Keratinocyte (primary cell): Measurements from ENCODE around the gene RBM25. TPM values are rescaled to one million over a fixed set of nuclear protein-coding genes. Genes with fewer than 3 reads are reported as not detected.
"Not testable (repeated sequence)": the region's sequence is repeated elsewhere in the genome, so short reads cannot be mapped to it uniquely, and the experiment has no call there.

ENCODE experiments used
- DNase-seq: peaks from one replicate; pipeline ENCODE4 v3.0.0-alpha.2; 2011; ENCODE audit warnings: low read depth, missing footprints, low spot score
- FAIRE-seq: peaks from 2 replicates; lab custom pipeline; 2011; peaks lifted over from hg19 to GRCh38; lab: Jason Lieb, UNC
- H2AFZ ChIP-seq: 2 replicates; pipeline ENCODE4 v1.6.0; 2012; ENCODE audit warnings: low read length, control low read depth, inconsistent platforms; ENCODE audit not compliant: control insufficient read depth
- H3K27ac ChIP-seq: 2 replicates; pipeline ENCODE4 v1.5.1; 2011; ENCODE audit warnings: low read length; ENCODE audit not compliant: control insufficient read depth, insufficient read depth
- H3K27me3 ChIP-seq: 3 replicates; pipeline ENCODE4 v1.6.0; 2011; ENCODE audit warnings: low read length; ENCODE audit not compliant: control insufficient read depth, insufficient read depth; ENCODE audit errors: extremely low read depth
- H3K36me3 ChIP-seq, 2 experiments: 2 replicates in 1 of 2; 3 replicates in 1 of 2; pipeline ENCODE4 v1.5.1; 2011; ENCODE audit warnings: low read length in 2 of 2, mild to moderate bottlenecking in 1 of 2; ENCODE audit not compliant: control insufficient read depth in 2 of 2, insufficient read depth in 2 of 2; ENCODE audit errors: extremely low read depth in 1 of 2
- H3K4me1 ChIP-seq: 3 replicates; pipeline ENCODE4 v1.5.1; 2011; ENCODE audit warnings: low read length; ENCODE audit not compliant: control insufficient read depth, insufficient read depth; ENCODE audit errors: extremely low read depth
- H3K4me2 ChIP-seq: 3 replicates; pipeline ENCODE4 v1.6.0; 2011; ENCODE audit warnings: low read depth, low read length; ENCODE audit not compliant: control insufficient read depth, insufficient read depth; ENCODE audit errors: extremely low read depth
- H3K4me3 ChIP-seq, 3 experiments: fragments of 200-600 bp in 1 of 3; sonication (generic) in 1 of 3; 2 replicates in 2 of 3; 3 replicates in 1 of 3; pipeline ENCODE4 v1.5.1; 2011 to 2016; ENCODE audit warnings: low read length in 3 of 3, mild to moderate bottlenecking in 3 of 3, control low read depth in 2 of 3, inconsistent platforms in 1 of 3, low read depth in 1 of 3, mixed read lengths in 1 of 3, mixed run types in 1 of 3, moderate library complexity in 1 of 3; ENCODE audit not compliant: control insufficient read depth in 2 of 3, insufficient read depth in 2 of 3; ENCODE audit errors: extremely low read depth in 1 of 3
- H3K79me2 ChIP-seq: 2 replicates; pipeline ENCODE4 v1.6.0; 2012; ENCODE audit warnings: low read length; ENCODE audit not compliant: control insufficient read depth, insufficient read depth
- H3K9ac ChIP-seq: 3 replicates; pipeline ENCODE4 v1.6.0; 2011; ENCODE audit warnings: low read length; ENCODE audit not compliant: control insufficient read depth, insufficient read depth; ENCODE audit errors: extremely low read depth
- H3K9me1 ChIP-seq: 3 replicates; pipeline ENCODE4 v1.6.0; 2011; ENCODE audit warnings: low read length; ENCODE audit not compliant: control insufficient read depth, insufficient read depth; ENCODE audit errors: extremely low read depth
- H3K9me3 ChIP-seq: 2 replicates; pipeline ENCODE4 v1.5.1; 2012; ENCODE audit warnings: low read depth, low read length; ENCODE audit not compliant: control insufficient read depth
- H4K20me1 ChIP-seq: 3 replicates; pipeline ENCODE4 v1.6.0; 2011; ENCODE audit warnings: low read length; ENCODE audit not compliant: control insufficient read depth, insufficient read depth; ENCODE audit errors: extremely low read depth
- EZH2 ChIP-seq: IDR thresholded peaks from one replicate; pipeline ENCODE4 v1.6.1; 2012; ENCODE audit warnings: inconsistent platforms, mild to moderate bottlenecking, low read length, moderate library complexity
- dilution Hi-C: fragments of 300-500 bp; cut with MboI; formaldehyde crosslinking; loops from one replicate; pipeline ENCODE4 v1.7.0; 2020; ENCODE audit warnings: low sequenced_read_pairs; ENCODE audit not compliant: extremely low pct_ligation_motif_present
- polyA plus RNA-seq, 5 experiments: library from polyadenylated mRNA; depleted of rRNA in 3 of 5; stranded (reverse) in 3 of 5; stranded (forward) in 1 of 5; unstranded in 1 of 5; fragments of >200 nt; gene quantifications; 1 replicate in 1 of 5; 2 replicates in 3 of 5; 3 replicates in 1 of 5; pipeline versions ENCODE4 v1.2.1 to v1.2.3, GENCODE V29; 2011 to 2012; ENCODE audit warnings: missing spikeins in 2 of 5, low read depth in 1 of 5, low replicate concordance in 1 of 5
- TF ChIP-seq, protein P1 (sequence below), 3 experiments: IDR thresholded peaks in 1 of 3; conservative IDR thresholded peaks in 1 of 3; optimal IDR thresholded peaks in 1 of 3; 2 replicates in 2 of 3; 3 replicates in 1 of 3; pipeline versions ENCODE3 to v1.5.1; 2011; ENCODE audit warnings: low read length in 3 of 3, mild to moderate bottlenecking in 3 of 3, moderate library complexity in 2 of 3, control low read depth in 1 of 3, inconsistent platforms in 1 of 3; ENCODE audit not compliant: insufficient read depth in 2 of 3; ENCODE audit errors: extremely low read depth in 1 of 3

RBM25 gene
- polyA plus RNA-seq, 1 donor (not counting 4 experiments of a cell fraction or from before 2014, with no cell fraction given) = 47.4 TPM

DNA sequence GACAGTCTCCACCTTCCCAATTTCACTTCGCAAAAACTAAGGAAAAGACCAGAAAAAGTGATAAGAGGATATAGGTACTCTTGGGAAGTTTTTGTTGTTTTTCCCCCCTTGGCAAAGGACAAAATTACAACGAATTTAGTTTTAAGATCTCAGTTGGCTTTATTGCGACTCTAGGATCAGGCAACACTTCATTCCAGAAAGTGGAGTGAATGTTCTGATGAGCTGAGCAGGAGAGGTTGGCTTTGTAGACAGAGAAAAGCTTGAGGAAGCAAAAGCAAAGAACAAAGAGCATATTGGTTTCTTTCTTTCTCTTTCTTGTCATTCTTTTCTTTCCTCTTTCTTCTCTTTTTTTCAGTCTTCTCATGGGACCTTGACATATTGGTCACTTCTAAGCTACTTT lies 30.8 kb upstream of the RBM25 start:
- Histone ChIP-seq H3K4me3 (peak overlapping the region; percentile 59 to 70 (median 64)), H3K9me1 (no peaks in the 10 kb centered on the region), H3K9me3 (no peaks in the 10 kb centered on the region), H3K9ac (peak overlapping the region; percentile 74), H3K4me1 (peaks cover 13% of the 10 kb centered on the region), H2AFZ (peak overlapping the region; percentile 94), H3K4me2 (peak overlapping the region; percentile 73), H3K79me2 (peaks cover 23% of the 10 kb centered on the region), H4K20me1 (no peaks in the 10 kb centered on the region), H3K27me3 (no peaks in the 10 kb centered on the region), H3K27ac (peak overlapping the region; percentile 90), H3K36me3 (peaks cover 5 to 9% of the 10 kb centered on the region in 2 experiments)
- FAIRE-seq (no peak), DNase-seq (no peak)
- dilution Hi-C loops = no loop called here
- TF ChIP-seq, protein P1, sequence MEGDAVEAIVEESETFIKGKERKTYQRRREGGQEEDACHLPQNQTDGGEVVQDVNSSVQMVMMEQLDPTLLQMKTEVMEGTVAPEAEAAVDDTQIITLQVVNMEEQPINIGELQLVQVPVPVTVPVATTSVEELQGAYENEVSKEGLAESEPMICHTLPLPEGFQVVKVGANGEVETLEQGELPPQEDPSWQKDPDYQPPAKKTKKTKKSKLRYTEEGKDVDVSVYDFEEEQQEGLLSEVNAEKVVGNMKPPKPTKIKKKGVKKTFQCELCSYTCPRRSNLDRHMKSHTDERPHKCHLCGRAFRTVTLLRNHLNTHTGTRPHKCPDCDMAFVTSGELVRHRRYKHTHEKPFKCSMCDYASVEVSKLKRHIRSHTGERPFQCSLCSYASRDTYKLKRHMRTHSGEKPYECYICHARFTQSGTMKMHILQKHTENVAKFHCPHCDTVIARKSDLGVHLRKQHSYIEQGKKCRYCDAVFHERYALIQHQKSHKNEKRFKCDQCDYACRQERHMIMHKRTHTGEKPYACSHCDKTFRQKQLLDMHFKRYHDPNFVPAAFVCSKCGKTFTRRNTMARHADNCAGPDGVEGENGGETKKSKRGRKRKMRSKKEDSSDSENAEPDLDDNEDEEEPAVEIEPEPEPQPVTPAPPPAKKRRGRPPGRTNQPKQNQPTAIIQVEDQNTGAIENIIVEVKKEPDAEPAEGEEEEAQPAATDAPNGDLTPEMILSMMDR (optimal IDR thresholded peaks at IDR 0.05 in 1 of 3, IDR thresholded peaks at IDR 0.05 in 1 of 3, conservative IDR thresholded peaks at IDR 0.05 in 1 of 3; ENCODE audit: extremely low read depth in 1 of 3, insufficient read depth in 2 of 3, low read length in 3 of 3) = no peak

DNA sequence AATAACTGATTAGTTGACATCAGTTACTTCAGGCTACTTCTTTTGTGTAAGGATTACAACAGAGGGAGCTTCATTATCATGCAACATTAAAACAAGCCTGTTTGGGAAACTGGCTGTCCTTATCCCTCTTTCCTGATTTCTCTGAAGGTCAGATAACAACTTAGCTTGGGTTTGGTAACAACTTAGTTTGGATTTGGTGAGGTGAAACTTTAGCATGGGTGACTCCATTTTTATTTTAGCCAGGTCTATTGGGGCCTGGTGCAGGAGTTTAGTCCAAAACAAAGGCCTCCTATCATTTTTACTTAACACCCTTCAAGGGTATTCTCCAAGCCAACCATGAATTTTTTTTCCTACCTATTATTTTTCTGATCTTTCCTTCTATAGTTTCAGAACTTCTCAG lies 30.4 kb upstream of the RBM25 start:
- FAIRE-seq (no peak), DNase-seq (no peak)
- Histone ChIP-seq H3K27me3 (no peaks in the 10 kb centered on the region), H3K4me3 (peak overlapping the region in 1 of 3 experiments; percentile 70), H3K9ac (no peak overlapping the region), H4K20me1 (no peaks in the 10 kb centered on the region), H2AFZ (peak overlapping the region; percentile 94), H3K9me3 (no peaks in the 10 kb centered on the region), H3K79me2 (peaks cover 21% of the 10 kb centered on the region), H3K27ac (peak overlapping the region; percentile 90), H3K4me2 (peak overlapping the region; percentile 73), H3K36me3 (peaks cover 5 to 9% of the 10 kb centered on the region in 2 experiments), H3K9me1 (no peaks in the 10 kb centered on the region), H3K4me1 (peaks cover 13% of the 10 kb centered on the region)
- TF ChIP-seq, protein P1 (optimal IDR thresholded peaks at IDR 0.05 in 1 of 3, IDR thresholded peaks at IDR 0.05 in 1 of 3, conservative IDR thresholded peaks at IDR 0.05 in 1 of 3; ENCODE audit: extremely low read depth in 1 of 3, insufficient read depth in 2 of 3, low read length in 3 of 3) = no peak
- TF ChIP-seq EZH2 = no peak
- dilution Hi-C loops = no loop called here

DNA sequence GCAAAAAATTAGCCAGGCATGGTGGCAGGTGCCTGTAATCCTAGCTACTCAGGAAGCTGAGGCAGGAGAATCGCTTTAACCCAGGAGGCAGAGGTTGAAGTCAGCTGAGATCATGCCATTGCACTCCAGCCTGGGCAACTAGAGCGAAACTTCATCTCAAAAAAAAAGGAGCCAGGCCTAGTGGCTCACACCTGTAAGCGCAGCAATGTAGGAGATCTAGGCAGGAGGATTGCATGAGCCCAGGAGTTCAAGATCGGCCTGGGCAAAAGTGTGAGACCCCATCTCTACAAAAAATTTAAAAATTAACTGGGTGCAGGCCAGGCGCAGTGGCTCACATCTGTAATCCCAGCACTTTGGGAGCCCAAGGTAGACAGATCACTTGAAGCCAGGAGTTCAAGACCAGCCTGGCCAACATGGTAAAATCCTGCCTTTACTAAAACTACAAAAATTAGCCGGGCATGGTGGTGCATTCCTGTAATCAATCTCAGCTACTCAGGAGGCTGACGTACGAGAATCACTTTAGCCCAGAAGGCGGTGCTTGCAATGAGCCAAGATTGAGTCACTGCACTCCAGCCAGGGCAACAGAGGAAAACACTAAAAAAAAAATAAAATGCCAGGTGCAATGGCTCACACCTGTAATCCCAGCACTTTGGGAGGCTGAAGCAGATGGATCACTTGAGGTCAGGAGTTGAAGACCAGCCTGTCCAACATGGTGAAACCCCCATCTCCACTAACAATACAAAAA lies 21.5 kb upstream of the RBM25 start:
- H3K9ac ChIP-seq, H3K9me1 ChIP-seq, H3K27me3 ChIP-seq, dilution Hi-C loops, H3K4me2 ChIP-seq, H3K4me3 ChIP-seq, DNase-seq, H3K36me3 ChIP-seq, H3K79me2 ChIP-seq, H3K9me3 ChIP-seq, H4K20me1 ChIP-seq, H3K4me1 ChIP-seq: not testable (repeated sequence)
- H3K27ac ChIP-seq = peak overlapping the region; percentile 19
- peak; percentile 80 for FAIRE-seq
- peak overlapping the region; percentile 8 for H2AFZ ChIP-seq
